Measurements from ENCODE around the gene C2orf92.
A peak's percentile ranks its signal among the peaks of the same experiment; 100 is the strongest.
"Not testable (repeated sequence)": the region's sequence is repeated elsewhere in the genome, so short reads cannot be mapped to it uniquely, and the experiment has no call there.

Gene C2orf92

GRCh38 chr2:97677480-97677879 is 8.0 kb downstream of the C2orf92 start:
- no peak for DNase-seq (ENCODE audit: low read depth)
- H3K4me3 ChIP-seq (ENCODE audit: low read depth, low read length), result no peak overlapping the region
- no peak for TF ChIP-seq CTCF (IDR thresholded peaks at IDR 0.05; ENCODE audit: insufficient read depth, low read depth, low read length, missing control alignments)

GRCh38 chr2:97678298-97678697 is 8.8 kb downstream of the C2orf92 start:
- no peak for TF ChIP-seq CTCF (IDR thresholded peaks at IDR 0.05; ENCODE audit: insufficient read depth, low read depth, low read length, missing control alignments)
- DNase-seq (ENCODE audit: low read depth), result no peak
- no peak overlapping the region for H3K4me3 ChIP-seq (ENCODE audit: low read depth, low read length)

GRCh38 chr2:97687235-97687634 is 17.7 kb downstream of the C2orf92 start:
- not testable (repeated sequence) for DNase-seq (ENCODE audit: low read depth); H3K4me3 ChIP-seq (ENCODE audit: low read depth, low read length)

GRCh38 chr2:97688062-97688827 is 18.7 kb downstream of the C2orf92 start:
- peak; percentile 60 for DNase-seq (ENCODE audit: low read depth)
- TF ChIP-seq CTCF (IDR thresholded peaks at IDR 0.05; ENCODE audit: insufficient read depth, low read depth, low read length, missing control alignments), result no peak

GRCh38 chr2:97691166-97691565 is 21.7 kb downstream of the C2orf92 start:
- no peak overlapping the region for H3K4me3 ChIP-seq (ENCODE audit: low read depth, low read length)
- no peak for TF ChIP-seq CTCF (IDR thresholded peaks at IDR 0.05; ENCODE audit: insufficient read depth, low read depth, low read length, missing control alignments)
- no peak for DNase-seq (ENCODE audit: low read depth)

More at GRCh38 chr2:97688062-97688827, 18.7 kb downstream of the C2orf92 start:
- H3K4me3 ChIP-seq (ENCODE audit: low read depth, low read length), result no peak overlapping the region

GRCh38 chr2:97693476-97693875 is 24.0 kb downstream of the C2orf92 start:
- no peak for TF ChIP-seq CTCF (IDR thresholded peaks at IDR 0.05; ENCODE audit: insufficient read depth, low read depth, low read length, missing control alignments)
- DNase-seq (ENCODE audit: low read depth), result no peak
- H3K4me3 ChIP-seq (ENCODE audit: low read depth, low read length), result no peak overlapping the region

GRCh38 chr2:97695744-97696143 is 26.2 kb downstream of the C2orf92 start:
- TF ChIP-seq CTCF (IDR thresholded peaks at IDR 0.05; ENCODE audit: insufficient read depth, low read depth, low read length, missing control alignments), result no peak
- H3K4me3 ChIP-seq (ENCODE audit: low read depth, low read length), result no peak overlapping the region
- DNase-seq (ENCODE audit: low read depth), result no peak

Data from GM12865 (cell line).